Stimulated activated CD4-positive, alpha-beta T cell treated with anti-CD3 and anti-CD28 coated beads, Interleukin-4, amount 100 ng/mL, for 1 hour (primary cell): ENCODE measurements around the gene EGR4.

ENCODE experiments used
- DNase-seq: peaks from one replicate; pipeline ENCODE4 v3.0.0-alpha.2; 2020

EGR4 gene

DNA sequence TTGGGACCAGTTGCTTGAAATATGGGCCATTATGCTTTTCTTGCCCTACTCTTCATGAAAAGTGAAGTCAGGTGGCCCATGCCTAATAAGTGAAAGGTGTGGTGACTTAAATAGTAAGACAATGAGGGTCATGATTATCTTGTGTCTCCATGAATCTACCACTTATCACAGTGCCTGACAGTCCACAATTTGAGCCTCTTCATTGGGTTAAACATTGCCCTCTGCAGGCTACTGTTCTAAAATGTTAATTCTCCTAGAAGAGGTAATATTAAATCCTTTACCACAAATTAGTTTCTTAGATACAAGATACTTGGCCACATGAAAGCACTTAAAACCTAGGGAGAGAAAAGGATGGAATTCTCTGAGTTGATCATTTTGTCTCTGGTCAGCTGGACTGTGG lies 4.0 kb downstream of the EGR4 start:
- no peak for DNase-seq

DNA sequence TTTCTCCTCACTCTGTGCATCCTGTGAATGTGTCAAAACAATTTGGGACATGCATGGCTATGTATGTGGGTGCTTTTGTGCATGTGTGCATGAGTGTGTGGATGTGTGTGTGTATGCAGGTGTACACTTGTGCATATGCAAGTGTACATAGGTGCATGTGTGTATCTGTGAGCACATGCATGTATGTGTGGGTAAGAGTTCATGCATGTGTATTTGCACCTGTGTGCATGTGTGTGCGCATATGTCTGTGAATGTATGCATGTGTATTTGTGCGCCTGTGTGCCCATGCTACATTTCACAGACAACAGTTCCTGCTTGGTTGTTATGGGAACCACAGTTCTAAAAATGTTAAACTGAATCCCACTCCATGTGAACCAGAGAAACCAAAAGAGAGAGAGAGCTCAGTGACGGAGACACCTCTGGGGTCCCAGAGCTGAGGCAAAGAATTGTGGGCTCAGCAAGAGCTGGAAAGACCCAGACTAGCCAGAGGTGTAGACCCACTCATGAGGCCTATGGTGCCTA lies 7.2 kb downstream of the EGR4 start:
- no peak for DNase-seq

DNA sequence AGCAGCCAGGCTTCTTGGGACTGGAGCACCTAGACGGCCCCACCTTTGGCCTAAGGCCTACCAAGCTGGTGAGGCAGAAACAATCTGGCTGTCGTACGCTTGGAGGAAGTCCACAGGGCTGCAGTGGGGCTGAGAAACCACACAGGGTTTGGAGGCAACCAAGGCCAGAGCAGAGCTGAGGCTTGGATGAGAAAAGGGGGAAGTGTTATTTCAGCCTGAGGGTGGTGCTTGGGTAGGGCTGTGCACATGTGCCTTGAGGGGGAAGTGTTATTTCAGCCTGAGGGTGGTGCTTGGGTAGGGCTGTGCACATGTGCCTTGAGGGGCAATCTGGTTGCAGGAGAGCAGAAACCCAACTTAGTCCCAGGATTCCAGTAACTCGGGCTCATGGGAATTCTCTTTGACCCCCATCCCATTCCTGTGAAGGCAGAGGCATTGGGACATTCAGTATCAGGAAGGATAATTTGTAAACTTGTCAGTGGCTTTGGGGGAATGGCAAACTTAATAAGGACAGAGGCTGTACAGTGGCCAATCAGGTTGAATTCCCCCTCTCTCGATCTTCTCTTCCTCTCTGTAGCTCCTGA lies 8.1 kb downstream of the EGR4 start:
- DNase-seq = no peak

DNA sequence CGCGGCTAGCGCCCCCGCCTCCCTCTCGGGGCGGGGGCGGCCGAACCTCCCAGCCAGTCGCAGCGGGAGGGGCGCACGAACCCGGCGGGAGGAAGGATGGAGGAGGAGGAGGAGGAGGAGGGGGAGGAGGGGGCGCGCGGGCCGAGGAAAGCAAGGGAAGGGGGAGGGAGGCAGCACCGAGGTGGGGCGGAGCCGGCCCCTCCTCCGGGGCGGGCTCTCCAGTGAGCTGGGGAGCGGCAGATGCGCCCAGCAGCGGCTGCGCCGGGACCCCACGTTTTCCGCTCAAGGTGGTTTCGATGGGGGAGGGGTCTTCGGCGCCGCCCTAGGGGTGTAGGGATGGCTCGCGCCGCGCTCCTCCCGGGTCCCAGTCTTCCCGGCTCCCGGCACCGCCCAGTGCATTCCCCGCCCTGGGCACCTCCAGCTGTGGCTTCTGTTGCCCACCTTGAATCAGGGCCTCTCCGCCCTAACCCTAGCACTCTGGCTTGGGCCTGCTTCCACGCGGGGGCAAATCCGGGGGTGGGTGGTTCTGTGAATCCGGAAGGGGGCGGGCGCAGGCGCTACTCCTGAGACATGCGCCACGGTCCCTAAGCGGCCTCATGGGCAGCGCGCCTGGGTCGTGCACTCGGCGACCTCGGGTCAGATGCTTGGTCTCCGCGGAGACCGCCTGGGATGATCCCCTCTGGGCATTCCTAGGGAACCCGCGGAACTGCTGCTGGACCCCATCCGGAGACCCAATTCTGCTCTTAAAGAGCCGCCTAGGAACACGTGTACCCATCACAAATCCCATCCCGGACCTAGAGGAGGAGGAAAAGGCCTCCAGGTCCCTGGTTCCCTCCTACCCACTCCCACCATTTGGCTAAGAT lies 8.8 kb downstream of the EGR4 start, which contains the start of gene FBXO41:
FBXO41 (minus strand) TSS at position 183 of the 863 bp plus-strand sequence. CDS start 14,848 bp downstream, outside the sequence.
- DNase-seq = peak; percentile 77

- peak; percentile 32 for DNase-seq
Observed at GRCh38 chr2:73283545-73284295, 9.6 kb downstream of the EGR4 start.

DNA sequence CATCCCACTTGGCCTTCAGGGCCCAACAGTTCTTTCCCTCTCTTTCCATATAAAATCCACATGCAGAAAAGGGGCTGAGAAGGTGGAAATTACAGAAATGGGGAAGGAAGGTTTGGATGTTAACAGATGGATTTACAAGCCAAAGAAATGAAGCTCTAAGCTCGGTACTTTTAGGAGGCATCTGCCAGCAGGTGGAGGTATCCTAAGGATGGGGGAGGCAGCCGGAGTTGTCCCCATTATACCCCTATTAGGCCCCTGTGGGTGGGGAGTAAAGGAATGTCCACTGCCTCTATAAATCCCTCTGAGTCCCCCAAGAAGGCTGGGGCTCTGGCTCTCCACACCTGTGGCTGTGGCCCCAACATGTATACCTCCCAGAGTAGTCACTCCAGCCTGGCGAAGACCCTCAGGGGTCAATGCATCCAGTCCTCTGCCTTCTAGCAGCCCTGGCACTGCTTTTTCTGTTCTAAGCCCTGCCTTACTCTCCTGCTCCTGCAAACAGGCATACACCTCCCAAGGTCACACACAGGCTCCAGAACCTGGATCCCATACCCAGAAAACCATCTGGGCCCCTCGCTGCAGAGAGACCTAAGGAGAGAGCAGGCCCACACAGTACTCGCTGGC lies 10.3 kb downstream of the EGR4 start:
- DNase-seq = no peak

DNA sequence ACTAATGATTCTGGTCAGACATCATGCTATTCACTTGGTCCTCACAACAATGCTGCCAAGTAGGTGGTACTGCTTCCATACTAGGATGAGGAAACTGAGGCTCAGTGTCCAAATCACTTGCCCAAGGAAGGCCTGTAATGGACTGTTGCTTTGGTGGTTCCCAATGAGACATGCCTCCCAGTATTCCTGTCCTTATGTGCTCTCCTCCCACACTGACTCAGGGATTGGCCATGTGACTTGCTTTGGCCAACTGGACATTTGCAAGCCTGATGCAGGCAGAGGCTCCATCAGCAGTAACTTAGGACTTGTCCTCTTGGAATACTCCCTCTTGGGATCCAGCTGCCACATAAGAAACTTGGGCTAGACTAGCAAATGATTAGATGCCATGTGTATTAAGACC lies 12.1 kb downstream of the EGR4 start:
- DNase-seq = no peak

GRCh38 chr2:73279852-73280251 lies 13.5 kb downstream of the EGR4 start:
- no peak for DNase-seq

DNA sequence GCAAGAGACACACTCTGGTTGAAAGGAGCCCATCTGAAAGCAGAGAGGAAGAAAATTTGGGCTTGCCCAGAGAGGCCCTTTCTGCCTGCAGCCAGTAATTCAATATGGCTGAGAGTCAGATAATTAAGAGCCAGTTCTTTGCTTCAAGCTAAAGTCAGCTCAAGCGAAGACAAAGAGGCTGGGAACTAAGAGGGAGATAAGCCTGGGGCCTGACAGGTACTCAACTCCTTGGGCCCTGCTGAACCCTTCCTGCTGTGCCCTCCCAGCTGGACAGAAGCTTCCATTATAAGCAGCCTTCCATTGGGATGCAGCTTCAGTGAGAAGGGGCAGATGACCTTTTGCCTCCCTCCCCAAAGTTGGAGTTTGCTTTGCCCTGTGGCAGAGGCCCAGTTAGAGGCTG lies 21.1 kb downstream of the EGR4 start:
- DNase-seq = no peak

- no peak for DNase-seq
Observed at GRCh38 chr2:73269686-73270465, 23.5 kb downstream of the EGR4 start.

DNA sequence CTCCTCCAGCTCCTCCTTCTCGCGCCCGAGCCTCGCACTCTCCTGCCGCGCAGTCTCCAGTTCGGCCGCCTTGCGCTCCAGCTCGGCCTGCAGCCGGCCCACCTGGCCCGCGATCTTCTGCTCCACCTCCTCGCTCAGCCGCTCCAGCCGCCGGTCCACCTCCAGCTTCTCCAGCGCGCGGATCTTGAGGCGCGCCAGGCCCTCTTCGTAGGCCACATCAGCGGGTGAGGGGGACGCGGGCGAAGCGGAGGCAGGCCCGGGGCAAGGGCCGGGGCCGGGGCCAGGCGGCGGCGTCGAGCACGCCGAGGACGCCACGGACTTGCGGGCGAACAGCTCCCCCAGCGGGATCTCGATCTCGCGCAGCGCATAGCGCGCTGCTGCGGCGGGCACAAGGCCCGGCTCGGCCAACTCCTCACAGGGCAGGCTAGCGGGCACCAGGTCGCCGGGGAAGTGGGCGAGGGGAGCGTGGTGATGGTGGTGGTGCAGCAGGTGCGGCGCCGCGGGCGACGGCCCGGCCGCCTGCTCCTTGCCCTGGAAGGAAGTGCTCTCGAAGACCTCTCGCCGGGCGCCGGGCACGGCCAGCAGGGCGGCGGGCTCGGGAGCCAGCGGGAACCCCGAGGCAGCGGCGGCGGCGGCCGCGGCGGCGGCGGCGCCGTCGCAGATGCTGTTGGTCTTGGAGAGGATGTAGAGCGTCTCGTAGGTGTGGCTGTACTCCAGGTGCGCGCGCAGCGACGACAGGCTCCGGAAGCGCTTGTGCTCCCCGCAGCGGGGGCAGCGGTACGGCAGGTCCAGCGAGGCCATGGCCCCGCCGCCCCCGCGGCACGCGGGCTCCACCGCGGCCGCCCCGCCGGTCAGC lies 24.3 kb downstream of the EGR4 start:
- DNase-seq = peak; percentile 73

GRCh38 chr2:73268366-73268829 lies 24.9 kb downstream of the EGR4 start:
- no peak for DNase-seq

- DNase-seq = no peak
Observed at GRCh38 chr2:73267008-73267407, 26.3 kb downstream of the EGR4 start.

- DNase-seq = no peak
Observed at GRCh38 chr2:73266061-73266901, 27.1 kb downstream of the EGR4 start.

- no peak for DNase-seq
Observed at GRCh38 chr2:73265298-73266060, 27.9 kb downstream of the EGR4 start.

- no peak for DNase-seq
Observed at GRCh38 chr2:73264783-73265182, 28.6 kb downstream of the EGR4 start.

DNA sequence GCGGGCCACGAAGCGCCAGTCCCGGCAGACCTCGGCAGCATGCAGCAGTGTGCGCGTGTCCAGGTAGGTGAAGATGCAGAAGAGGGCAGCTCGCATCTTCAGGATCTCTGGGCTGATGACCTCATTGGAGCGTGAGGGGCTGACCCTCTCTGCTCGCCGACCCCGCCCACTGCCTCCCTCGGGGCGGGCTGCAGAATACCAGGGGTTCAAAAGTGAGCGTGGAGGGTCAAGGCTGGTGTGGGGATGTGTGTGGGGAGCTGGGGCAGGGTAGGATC lies 29.1 kb downstream of the EGR4 start:
- DNase-seq = no peak

- DNase-seq = no peak
Observed at GRCh38 chr2:73263540-73264331, 29.6 kb downstream of the EGR4 start.
